MG63 (cell line): Measurements from ENCODE around the gene PWWP2B. TPM values are rescaled to one million over a fixed set of nuclear protein-coding genes. Genes with fewer than 3 reads are reported as not detected.

ENCODE experiments used
- DNase-seq: peaks from one replicate; pipeline ENCODE4 v3.0.0-alpha.2; 2020
- H3K27me3 ChIP-seq: fragments of 250-450 bp; sonication (Bioruptor Pico); 2 replicates; pipeline ENCODE4 v1.5.1; 2020; ENCODE audit warnings: mild to moderate bottlenecking, moderate library complexity
- H3K36me3 ChIP-seq: fragments of 250-450 bp; sonication (Bioruptor Pico); 2 replicates; pipeline ENCODE4 v1.5.1; 2020; ENCODE audit warnings: mild to moderate bottlenecking, moderate library complexity
- H3K4me3 ChIP-seq: fragments of 250-450 bp; sonication (Bioruptor Pico); 2 replicates; pipeline ENCODE4 v1.5.1; 2020; ENCODE audit warnings: mild to moderate bottlenecking, moderate library complexity
- H3K9me3 ChIP-seq: fragments of 250-450 bp; sonication (Bioruptor Pico); 2 replicates; pipeline ENCODE4 v1.5.1; 2020; ENCODE audit warnings: mild to moderate bottlenecking, moderate library complexity
- total RNA-seq: library from RNA; depleted of rRNA; stranded (reverse); fragments of >200 nt; shearing (Covaris generic); gene quantifications from 2 replicates; pipeline ENCODE4 v1.2.3, GENCODE V29; 2014; ENCODE audit warnings: low replicate concordance

Gene PWWP2B
- total RNA-seq, 1 experiment from 2014 or later = 25.2 TPM

- Histone ChIP-seq H3K9me3 (no peaks in the 10 kb centered on the region), H3K36me3 (no peaks in the 10 kb centered on the region), H3K4me3 (no peak overlapping the region), H3K27me3 (no peaks in the 10 kb centered on the region)
- peak; percentile 84 for DNase-seq
Measured at GRCh38 chr10:132449051-132449810, 52.2 kb downstream of the PWWP2B start.

- Histone ChIP-seq H3K9me3 (no peaks in the 10 kb centered on the region), H3K4me3 (no peak overlapping the region), H3K27me3 (no peaks in the 10 kb centered on the region), H3K36me3 (no peaks in the 10 kb centered on the region)
- DNase-seq = no peak
Measured at GRCh38 chr10:132449811-132450181, 52.8 kb downstream of the PWWP2B start.

- no peak for DNase-seq
- Histone ChIP-seq H3K36me3 (no peaks in the 10 kb centered on the region), H3K9me3 (no peaks in the 10 kb centered on the region), H3K4me3 (no peak overlapping the region), H3K27me3 (no peaks in the 10 kb centered on the region)
Measured at GRCh38 chr10:132450466-132450824, 53.4 kb downstream of the PWWP2B start.

GRCh38 chr10:132450825-132451505 is 54.0 kb downstream of the PWWP2B start:
- Histone ChIP-seq H3K9me3 (no peaks in the 10 kb centered on the region), H3K4me3 (no peak overlapping the region)

GRCh38 chr10:132451506-132452215 is 54.7 kb downstream of the PWWP2B start:
- H3K27me3 ChIP-seq = no peaks in the 10 kb centered on the region
- no peak overlapping the region for H3K4me3 ChIP-seq
- no peak for DNase-seq
- no peaks in the 10 kb centered on the region for H3K36me3 ChIP-seq
- no peaks in the 10 kb centered on the region for H3K9me3 ChIP-seq

More at GRCh38 chr10:132450825-132451505, 54.0 kb downstream of the PWWP2B start:
- Histone ChIP-seq H3K27me3 (no peaks in the 10 kb centered on the region), H3K36me3 (no peaks in the 10 kb centered on the region)
- no peak for DNase-seq

DNA sequence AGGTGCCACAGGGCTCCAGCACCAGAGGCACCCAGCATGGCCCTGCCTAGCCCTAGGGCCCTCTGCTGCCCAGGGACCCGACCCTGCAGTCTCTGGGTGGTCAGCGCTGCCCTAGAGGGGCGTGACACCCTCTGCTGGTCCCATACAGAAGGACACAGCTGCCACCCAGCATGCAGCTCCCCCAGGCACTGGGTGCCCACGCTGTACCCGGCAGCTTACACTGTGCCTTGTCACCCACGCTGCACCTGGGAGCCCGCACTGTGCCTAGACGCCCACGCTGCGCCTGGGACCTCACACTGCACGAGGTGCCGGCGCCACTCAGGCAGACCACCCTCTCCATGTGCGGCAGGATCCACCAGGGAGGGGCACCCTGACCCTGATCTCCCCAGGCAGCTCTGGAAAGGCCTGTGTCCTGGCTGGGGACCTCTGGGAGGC is 55.2 kb downstream of the PWWP2B start:
- Histone ChIP-seq H3K4me3 (no peak overlapping the region), H3K9me3 (no peaks in the 10 kb centered on the region), H3K27me3 (no peaks in the 10 kb centered on the region), H3K36me3 (no peaks in the 10 kb centered on the region)
- no peak for DNase-seq

GRCh38 chr10:132452651-132453469 is 55.9 kb downstream of the PWWP2B start:
- no peaks in the 10 kb centered on the region for H3K9me3 ChIP-seq
- H3K36me3 ChIP-seq = no peaks in the 10 kb centered on the region
- H3K27me3 ChIP-seq = no peaks in the 10 kb centered on the region
- DNase-seq = peak; percentile 73
- no peak overlapping the region for H3K4me3 ChIP-seq

DNA sequence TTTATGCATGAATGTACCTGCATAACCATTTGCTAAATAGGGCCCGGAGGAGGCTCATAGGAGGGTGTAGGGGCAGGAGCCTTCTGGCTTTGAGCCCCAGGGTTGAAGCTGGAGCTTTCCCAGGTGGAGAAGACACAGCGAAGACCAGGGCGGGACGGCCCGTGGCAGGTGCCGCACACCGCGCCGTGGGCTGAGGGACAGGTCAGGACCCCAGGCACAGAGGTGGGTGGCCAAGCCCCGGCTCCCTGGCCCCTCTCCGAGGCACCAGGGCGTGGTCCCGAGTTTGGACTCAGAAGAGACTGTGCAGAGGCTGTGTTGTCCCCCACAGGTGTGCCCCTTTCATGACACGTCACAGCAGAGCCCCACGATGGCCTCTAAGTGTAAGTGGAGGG is 56.5 kb downstream of the PWWP2B start:
- DNase-seq = no peak
- H3K4me3 ChIP-seq = no peak overlapping the region
- H3K27me3 ChIP-seq = no peaks in the 10 kb centered on the region
- H3K9me3 ChIP-seq = no peaks in the 10 kb centered on the region
- no peaks in the 10 kb centered on the region for H3K36me3 ChIP-seq

- Histone ChIP-seq H3K4me3 (no peak overlapping the region), H3K9me3 (no peaks in the 10 kb centered on the region), H3K36me3 (no peaks in the 10 kb centered on the region), H3K27me3 (no peaks in the 10 kb centered on the region)
- no peak for DNase-seq
Measured at GRCh38 chr10:132454296-132455198, 57.5 kb downstream of the PWWP2B start.

DNA sequence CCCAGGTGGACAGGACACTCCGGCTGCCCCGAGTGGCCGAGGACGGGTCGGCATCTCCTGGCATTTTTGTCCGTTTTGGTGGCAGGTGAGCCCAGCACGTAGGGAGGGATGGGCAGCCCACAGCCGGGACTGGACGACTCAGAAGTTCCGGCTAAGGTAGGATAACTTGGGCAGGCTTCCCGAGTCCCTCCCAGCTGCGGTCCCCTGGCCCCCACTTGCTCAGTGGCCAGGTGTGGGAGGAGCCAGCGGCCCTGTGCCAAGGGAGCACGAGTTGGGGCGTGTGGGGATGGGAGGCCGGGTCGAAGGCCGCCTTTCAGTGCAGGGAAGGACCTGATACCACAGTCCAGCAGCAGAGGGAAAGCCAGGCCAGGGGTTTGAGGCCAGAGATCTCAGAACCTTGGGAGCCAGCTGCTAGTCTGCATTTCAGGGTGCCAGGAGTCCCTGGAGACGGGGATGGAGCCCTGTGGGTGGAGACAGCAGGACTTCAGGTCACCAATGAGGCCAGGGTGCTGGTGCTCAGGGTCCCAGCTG is 58.5 kb downstream of the PWWP2B start:
- no peak for DNase-seq
- Histone ChIP-seq H3K27me3 (no peaks in the 10 kb centered on the region), H3K9me3 (no peaks in the 10 kb centered on the region), H3K4me3 (no peak overlapping the region), H3K36me3 (no peaks in the 10 kb centered on the region)

DNA sequence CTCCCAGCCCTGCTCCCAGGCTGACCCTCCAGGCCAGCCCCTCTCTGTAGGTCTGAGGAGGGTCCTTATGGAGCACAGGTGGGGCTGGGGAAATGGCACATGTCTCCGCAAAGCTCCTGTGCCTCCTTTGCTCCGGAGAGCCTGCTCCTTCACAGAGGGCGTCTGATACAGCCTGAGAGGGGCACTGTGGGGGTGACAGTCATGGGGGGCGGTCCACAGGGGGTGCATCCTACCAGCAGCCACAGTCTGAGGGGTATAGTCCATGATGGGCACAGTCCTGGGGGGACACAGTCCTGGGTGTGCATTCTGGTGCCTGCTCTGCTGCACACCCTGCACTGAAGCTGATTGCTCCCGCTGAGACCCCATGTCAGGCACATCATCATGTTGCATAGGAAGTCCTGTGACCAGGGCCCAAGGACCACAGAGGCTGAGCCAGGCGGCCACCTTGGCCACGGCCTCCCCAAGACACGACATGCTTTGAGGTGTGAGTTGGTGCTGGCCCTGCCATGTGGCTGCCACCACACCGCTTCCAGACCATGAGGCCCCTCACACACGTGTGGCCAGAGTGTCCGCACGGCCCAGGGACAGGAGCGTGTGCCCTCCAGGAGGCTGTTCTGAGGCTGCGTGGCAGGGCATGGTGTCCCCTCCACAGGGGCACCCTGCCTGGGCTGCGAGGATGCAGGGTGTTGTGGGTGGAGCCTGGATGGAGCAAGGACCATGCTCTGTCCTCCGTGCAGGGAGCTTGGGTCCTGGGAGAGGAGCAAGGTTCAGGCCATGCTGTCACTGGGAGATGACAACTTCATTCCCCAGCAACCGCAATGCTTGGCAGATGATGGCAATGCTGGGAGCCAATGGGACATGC is 59.2 kb downstream of the PWWP2B start:
- no peaks in the 10 kb centered on the region for H3K27me3 ChIP-seq
- H3K9me3 ChIP-seq = no peaks in the 10 kb centered on the region
- H3K4me3 ChIP-seq = no peak overlapping the region
- H3K36me3 ChIP-seq = no peaks in the 10 kb centered on the region
- no peak for DNase-seq

GRCh38 chr10:132456881-132457280 is 59.9 kb downstream of the PWWP2B start:
- H3K4me3 ChIP-seq = no peak overlapping the region
- no peaks in the 10 kb centered on the region for H3K36me3 ChIP-seq
- no peaks in the 10 kb centered on the region for H3K9me3 ChIP-seq
- H3K27me3 ChIP-seq = no peaks in the 10 kb centered on the region
- no peak for DNase-seq

DNA sequence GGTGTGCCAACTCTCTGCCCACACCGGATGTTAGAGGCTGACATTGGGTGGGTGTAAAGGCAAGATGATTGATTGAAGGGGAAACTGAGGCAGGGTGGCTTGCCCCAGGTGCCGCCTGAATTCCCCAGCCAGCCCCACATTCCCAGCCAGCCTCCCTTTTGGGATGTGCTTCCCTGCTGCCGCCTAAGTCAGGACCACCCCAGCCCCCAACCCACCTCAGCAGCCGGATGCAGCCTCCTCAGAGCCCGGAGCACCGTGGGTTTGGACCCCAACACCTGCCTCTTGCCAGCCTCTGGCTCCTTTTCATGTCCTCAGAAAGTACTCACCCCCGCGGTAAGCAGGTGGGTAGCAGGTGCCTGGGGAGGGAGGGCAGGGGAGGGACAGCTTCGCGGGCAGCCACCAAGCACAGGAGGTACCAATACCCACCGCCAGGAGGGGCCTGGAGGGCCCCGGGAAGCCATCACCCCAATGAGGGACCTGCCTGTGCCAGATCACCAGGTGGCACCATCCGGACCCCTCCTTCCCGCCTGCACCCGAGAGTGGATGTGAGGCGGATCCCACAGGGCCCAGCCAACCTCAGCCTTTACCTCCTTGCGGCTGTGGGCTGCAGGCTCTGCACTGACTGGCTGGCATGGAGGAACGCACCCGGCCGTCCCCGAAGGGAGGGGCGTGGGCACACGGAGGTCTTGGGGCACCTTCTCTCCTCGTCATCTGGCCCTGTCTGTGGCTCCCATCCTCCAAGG is 60.5 kb downstream of the PWWP2B start:
- no peak overlapping the region for H3K4me3 ChIP-seq
- no peak for DNase-seq
- no peaks in the 10 kb centered on the region for H3K36me3 ChIP-seq

GRCh38 chr10:132458071-132458585 is 61.1 kb downstream of the PWWP2B start:
- no peaks in the 10 kb centered on the region for H3K36me3 ChIP-seq
- no peaks in the 10 kb centered on the region for H3K9me3 ChIP-seq
- H3K4me3 ChIP-seq = no peak overlapping the region
- no peak for DNase-seq
- H3K27me3 ChIP-seq = no peaks in the 10 kb centered on the region

More for the DNA sequence above, 60.5 kb downstream of the PWWP2B start:
- Histone ChIP-seq H3K9me3 (no peaks in the 10 kb centered on the region), H3K27me3 (no peaks in the 10 kb centered on the region)
